H9 (cell line): ENCODE measurements around the gene CSF2. TPM values are rescaled to one million over a fixed set of nuclear protein-coding genes. Genes with fewer than 3 reads are reported as not detected.

Source experiments
- DNase-seq: peaks from one replicate; pipeline ENCODE4 v3.0.0-alpha.2; 2017
- H2AFZ ChIP-seq: one replicate; pipeline ENCODE4 v1.6.1; 2013; ENCODE audit warnings: mild to moderate bottlenecking, low read length, control low read depth, moderate library complexity
- H2AK5ac ChIP-seq: 2 replicates; pipeline ENCODE4 v1.6.1; 2013; ENCODE audit warnings: low read length, control low read depth, mixed read lengths; ENCODE audit not compliant: insufficient read length
- H2BK120ac ChIP-seq: one replicate; pipeline ENCODE4 v1.6.1; 2013; ENCODE audit warnings: low read depth, mild to moderate bottlenecking, low read length, control low read depth, inconsistent platforms; ENCODE audit not compliant: poor library complexity, severe bottlenecking
- H2BK12ac ChIP-seq: 2 replicates; pipeline ENCODE4 v1.6.1; 2013; ENCODE audit warnings: low read length, control low read depth, mixed read lengths, low read depth; ENCODE audit not compliant: insufficient read length
- H2BK15ac ChIP-seq: 2 replicates; pipeline ENCODE4 v1.6.1; 2013; ENCODE audit warnings: low read depth, low read length, control low read depth
- H2BK20ac ChIP-seq: one replicate; pipeline ENCODE4 v1.6.1; 2013; ENCODE audit warnings: low read depth, mild to moderate bottlenecking, low read length, control low read depth, inconsistent platforms; ENCODE audit not compliant: poor library complexity, severe bottlenecking
- H2BK5ac ChIP-seq: 2 replicates; pipeline ENCODE4 v1.6.1; 2013; ENCODE audit warnings: low read length, control low read depth, mixed read lengths; ENCODE audit not compliant: insufficient read length
- H3K14ac ChIP-seq: 2 replicates; pipeline ENCODE4 v1.6.1; 2013; ENCODE audit warnings: low read length, control low read depth; ENCODE audit not compliant: insufficient read depth
- H3K18ac ChIP-seq: 2 replicates; pipeline ENCODE4 v1.6.1; 2013; ENCODE audit warnings: low read depth, mild to moderate bottlenecking, mixed read lengths, low read length, control low read depth; ENCODE audit not compliant: insufficient read length
- H3K23ac ChIP-seq: 2 replicates; pipeline ENCODE4 v1.6.1; 2013; ENCODE audit warnings: low read length, control low read depth, mixed read lengths, low read depth; ENCODE audit not compliant: insufficient read length
- H3K23me2 ChIP-seq: 2 replicates; pipeline ENCODE4 v1.6.1; 2013; ENCODE audit warnings: low read depth, mild to moderate bottlenecking, mixed read lengths, low read length, control low read depth; ENCODE audit not compliant: insufficient read length, poor library complexity, severe bottlenecking
- H3K27ac ChIP-seq: 2 replicates; pipeline ENCODE4 v1.5.1; 2013; ENCODE audit warnings: low read length, control low read depth, mixed read lengths, low read depth; ENCODE audit not compliant: insufficient read length
- H3K27me3 ChIP-seq: 2 replicates; pipeline ENCODE4 v1.6.1; 2013; ENCODE audit warnings: low read length, control low read depth, inconsistent platforms; ENCODE audit not compliant: insufficient read depth
- H3K4ac ChIP-seq: 2 replicates; pipeline ENCODE4 v1.6.1; 2013; ENCODE audit warnings: low read depth, mild to moderate bottlenecking, control low read depth, inconsistent platforms, low read length, moderate library complexity
- H3K4me1 ChIP-seq: 2 replicates; pipeline ENCODE4 v1.6.1; 2013; ENCODE audit warnings: low read length, control low read depth, inconsistent platforms; ENCODE audit not compliant: insufficient read depth
- H3K4me2 ChIP-seq: 2 replicates; pipeline ENCODE4 v1.6.1; 2013; ENCODE audit warnings: low read length, control low read depth, mixed read lengths; ENCODE audit not compliant: insufficient read length, insufficient read depth
- H3K56ac ChIP-seq: 2 replicates; pipeline ENCODE4 v1.6.1; 2013; ENCODE audit warnings: low read depth, mild to moderate bottlenecking, mixed read lengths, low read length, control low read depth; ENCODE audit not compliant: insufficient read length
- H3K79me1 ChIP-seq: 2 replicates; pipeline ENCODE4 v1.6.1; 2013; ENCODE audit warnings: low read depth, mild to moderate bottlenecking, moderate library complexity, low read length, control low read depth, inconsistent platforms; ENCODE audit not compliant: insufficient read depth, poor library complexity, severe bottlenecking
- H3K79me2 ChIP-seq: 2 replicates; pipeline ENCODE4 v1.6.1; 2013; ENCODE audit warnings: low read length, control low read depth, inconsistent platforms; ENCODE audit not compliant: insufficient read depth
- H3K9ac ChIP-seq: 2 replicates; pipeline ENCODE4 v1.6.1; 2013; ENCODE audit warnings: low read length, control low read depth, mixed read lengths; ENCODE audit not compliant: insufficient read length; ENCODE audit errors: extremely low read depth
- H3K9me3 ChIP-seq: one replicate; pipeline ENCODE4 v1.6.1; 2013; ENCODE audit warnings: low read depth, low read length, inconsistent platforms; ENCODE audit not compliant: control insufficient read depth
- H3T11ph ChIP-seq: one replicate; pipeline ENCODE4 v1.6.1; 2013; ENCODE audit warnings: mild to moderate bottlenecking, low read length, control low read depth, inconsistent platforms
- H4K20me1 ChIP-seq: one replicate; pipeline ENCODE4 v1.6.1; 2013; ENCODE audit not compliant: control insufficient read depth, insufficient read length, insufficient read depth
- H4K5ac ChIP-seq: 2 replicates; pipeline ENCODE4 v1.6.1; 2013; ENCODE audit warnings: low read depth, mild to moderate bottlenecking, mixed read lengths, low read length, control low read depth; ENCODE audit not compliant: insufficient read length
- H4K8ac ChIP-seq: replicated peaks from 2 replicates; pipeline ENCODE4 v1.6.1; 2013; ENCODE audit warnings: low read length, control low read depth, mixed read lengths, low read depth; ENCODE audit not compliant: insufficient read length
- H4K91ac ChIP-seq: 2 replicates; pipeline ENCODE4 v1.6.1; 2013; ENCODE audit warnings: low read depth, mild to moderate bottlenecking, moderate library complexity, mixed read lengths, low read length, control low read depth; ENCODE audit not compliant: insufficient read length
- H3K27ac Mint-ChIP-seq, 3 experiments: 2 replicates in 2 of 3; 3 replicates in 1 of 3; pipeline ENCODE4 v1.8.0; 2020 to 2021; ENCODE audit warnings: mixed read lengths in 3 of 3, mild to moderate bottlenecking in 1 of 3, moderate library complexity in 1 of 3
- H3K27me3 Mint-ChIP-seq: 2 replicates; pipeline ENCODE4 v1.8.0; 2021; ENCODE audit warnings: low read depth, mild to moderate bottlenecking, moderate library complexity, mixed read lengths
- H3K36me3 Mint-ChIP-seq, 3 experiments: 2 replicates in 2 of 3; 3 replicates in 1 of 3; pipeline ENCODE4 v1.8.0; 2020 to 2021; ENCODE audit warnings: low read depth in 3 of 3, mixed read lengths in 3 of 3; ENCODE audit not compliant: insufficient read depth in 1 of 3
- H3K4me1 Mint-ChIP-seq, 2 experiments: 2 replicates each; pipeline ENCODE4 v1.8.0; 2020; ENCODE audit warnings: mixed read lengths in 2 of 2
- H3K4me3 Mint-ChIP-seq, 2 experiments: 2 replicates in 1 of 2; 3 replicates in 1 of 2; pipeline ENCODE4 v1.8.0; 2020 to 2021; ENCODE audit warnings: mild to moderate bottlenecking in 2 of 2, mixed read lengths in 2 of 2, moderate library complexity in 1 of 2
- H3K9me3 Mint-ChIP-seq, 2 experiments: 2 replicates in 1 of 2; 3 replicates in 1 of 2; pipeline ENCODE4 v1.8.0; 2020; ENCODE audit warnings: mild to moderate bottlenecking in 2 of 2, mixed read lengths in 2 of 2, moderate library complexity in 1 of 2
- WGBS: extraction: QIAGEN DNeasy Blood & Tissue Kit; methylation state at CpG from one replicate; pipeline ENCODE4 v1.1.7; 2013; ENCODE audit warnings: missing lambda C conversion rate, low lambda C conversion rate, mixed read lengths; ENCODE audit not compliant: insufficient read length; ENCODE audit errors: extremely low coverage; 5-methylcytosine and 5-hydroxymethylcytosine counted together
- total RNA-seq: library from RNA; stranded (reverse); gene quantifications from 2 replicates; pipeline ENCODE4 v1.2.1, GENCODE V29; 2021
- TF ChIP-seq, protein P1 (sequence below): fragments of 200-600 bp; sonication (generic); conservative IDR thresholded peaks from 3 replicates; pipeline ENCODE4 v1.8.0; 2021; ENCODE audit warnings: antibody characterized with exemption, mild to moderate bottlenecking

Gene CSF2
- total RNA-seq, 1 experiment from 2014 or later: not detected

DNA sequence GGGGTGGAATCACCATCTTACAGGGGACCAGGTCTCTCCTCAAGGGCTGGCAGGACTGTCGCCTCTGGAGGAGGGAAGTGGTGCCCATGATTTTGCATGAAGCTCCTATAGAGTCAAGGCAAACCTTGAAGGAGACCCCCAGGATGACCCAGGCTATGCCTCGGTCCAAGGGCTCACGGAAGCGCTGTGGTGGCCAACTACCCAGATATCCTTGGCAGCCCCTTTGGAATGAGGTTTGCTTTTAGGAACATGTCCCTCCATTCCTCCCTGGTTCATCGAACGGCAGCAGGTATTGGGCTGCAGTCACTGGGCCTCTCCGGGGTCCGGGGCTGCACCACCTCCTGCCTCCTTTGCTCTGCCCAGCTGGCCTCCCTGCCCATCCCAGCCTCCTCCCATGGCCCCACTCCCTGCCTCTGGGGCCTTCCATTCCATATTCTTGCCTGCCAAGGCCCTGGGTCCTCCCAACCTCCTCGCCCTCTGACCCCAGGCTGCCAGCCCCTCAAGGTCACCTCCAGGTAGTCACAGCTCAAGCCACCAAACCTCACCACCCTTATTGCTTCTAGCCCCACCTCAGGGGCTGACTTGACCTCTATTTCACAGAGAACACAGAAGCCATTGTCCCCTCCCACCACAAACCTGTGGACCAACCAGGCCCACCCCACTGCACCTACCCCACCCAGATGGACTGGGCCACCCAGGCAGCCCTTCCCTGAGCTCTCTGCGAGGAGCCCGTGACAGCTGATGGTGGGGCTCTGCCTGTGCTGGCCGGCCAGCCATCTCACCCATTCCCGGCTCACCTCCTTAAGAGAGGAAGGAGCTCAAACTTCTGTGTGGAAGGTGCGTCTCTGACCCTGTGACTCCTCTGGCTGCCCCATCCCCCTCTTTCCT lies 16.7 kb upstream of the CSF2 start:
- no peak overlapping the region for H2AK5ac ChIP-seq
- H3K14ac ChIP-seq: no peak overlapping the region; the same call in 1 of the 2 replicates
- no peaks in the 10 kb centered on the region for H3K79me1 ChIP-seq
- no peak overlapping the region for H3K23ac ChIP-seq
- no peaks in the 10 kb centered on the region for H3K9me3 ChIP-seq
- no peak overlapping the region for H3K4ac ChIP-seq
- H3K56ac ChIP-seq: no peak overlapping the region
- H2BK12ac ChIP-seq: no peak overlapping the region
- no peaks in the 10 kb centered on the region for H3K23me2 ChIP-seq
- no peak overlapping the region for H4K5ac ChIP-seq
- no peak overlapping the region for H2BK120ac ChIP-seq
- Mint-ChIP-seq H3K4me3 (no peak overlapping the region), H3K4me1 (peaks cover 5 to 14% of the 10 kb centered on the region in 2 experiments; a peak in 2 of 4 replicates), H3K27ac (no peak overlapping the region; a peak in 1 of 7 replicates), H3K9me3 (no peaks in the 10 kb centered on the region), H3K27me3 (peaks cover 3% of the 10 kb centered on the region), H3K36me3 (no peaks in the 10 kb centered on the region)
- no CpG with 5 or more reads among the region's 14 CpGs for WGBS
- no peaks in the 10 kb centered on the region for H3K4me1 ChIP-seq
- no peak overlapping the region for H2BK5ac ChIP-seq
- no peaks in the 10 kb centered on the region for H4K20me1 ChIP-seq
- no peaks in the 10 kb centered on the region for H3K27me3 ChIP-seq
- H4K8ac ChIP-seq: no peak overlapping the region
- H3K79me2 ChIP-seq: no peaks in the 10 kb centered on the region
- H3K4me2 ChIP-seq: no peak overlapping the region
- H3K9ac ChIP-seq: no peak overlapping the region
- no peak overlapping the region for H2BK20ac ChIP-seq
- H4K91ac ChIP-seq: no peak overlapping the region
- no peak overlapping the region for H3K27ac ChIP-seq
- TF ChIP-seq, protein P1, sequence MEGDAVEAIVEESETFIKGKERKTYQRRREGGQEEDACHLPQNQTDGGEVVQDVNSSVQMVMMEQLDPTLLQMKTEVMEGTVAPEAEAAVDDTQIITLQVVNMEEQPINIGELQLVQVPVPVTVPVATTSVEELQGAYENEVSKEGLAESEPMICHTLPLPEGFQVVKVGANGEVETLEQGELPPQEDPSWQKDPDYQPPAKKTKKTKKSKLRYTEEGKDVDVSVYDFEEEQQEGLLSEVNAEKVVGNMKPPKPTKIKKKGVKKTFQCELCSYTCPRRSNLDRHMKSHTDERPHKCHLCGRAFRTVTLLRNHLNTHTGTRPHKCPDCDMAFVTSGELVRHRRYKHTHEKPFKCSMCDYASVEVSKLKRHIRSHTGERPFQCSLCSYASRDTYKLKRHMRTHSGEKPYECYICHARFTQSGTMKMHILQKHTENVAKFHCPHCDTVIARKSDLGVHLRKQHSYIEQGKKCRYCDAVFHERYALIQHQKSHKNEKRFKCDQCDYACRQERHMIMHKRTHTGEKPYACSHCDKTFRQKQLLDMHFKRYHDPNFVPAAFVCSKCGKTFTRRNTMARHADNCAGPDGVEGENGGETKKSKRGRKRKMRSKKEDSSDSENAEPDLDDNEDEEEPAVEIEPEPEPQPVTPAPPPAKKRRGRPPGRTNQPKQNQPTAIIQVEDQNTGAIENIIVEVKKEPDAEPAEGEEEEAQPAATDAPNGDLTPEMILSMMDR: no peak
- H2AFZ ChIP-seq: no peak overlapping the region
- H3T11ph ChIP-seq: no peak overlapping the region
- peak; percentile 11 for DNase-seq
- H3K18ac ChIP-seq: no peak overlapping the region
- no peak overlapping the region for H2BK15ac ChIP-seq
